Measurements from ENCODE around the gene RNF138.
"Not testable (repeated sequence)": the region's sequence is repeated elsewhere in the genome, so short reads cannot be mapped to it uniquely, and the experiment has no call there.

Gene RNF138

GRCh38 chr18:32173654-32174053 is 82.0 kb downstream of the RNF138 start:
- FAIRE-seq, result no peak
- DNase-seq (ENCODE audit: low spot score), result no peak

- DNase-seq (ENCODE audit: low spot score) (no peak), FAIRE-seq (no peak)
Measured at GRCh38 chr18:32174719-32175118, 83.0 kb downstream of the RNF138 start.

DNA sequence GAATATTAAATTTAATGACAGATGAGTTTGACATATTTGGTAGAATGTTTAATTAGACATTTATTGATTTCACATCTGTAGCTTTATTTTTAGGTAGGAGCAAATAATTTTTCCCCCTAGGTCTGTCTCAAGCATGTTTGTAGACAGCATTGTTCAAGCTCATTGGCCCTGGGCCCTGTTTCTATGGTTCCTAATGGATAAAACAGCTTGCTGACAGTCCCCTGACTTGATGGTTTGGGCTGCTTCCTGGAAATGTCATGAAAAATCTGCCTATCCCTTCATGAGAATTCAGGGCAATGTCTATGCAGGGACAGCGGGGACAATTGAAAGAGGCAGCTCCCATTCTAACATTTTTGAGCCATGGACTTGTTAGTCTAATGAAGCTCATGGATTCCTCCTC is 83.6 kb downstream of the RNF138 start:
- no peak for FAIRE-seq
- DNase-seq (ENCODE audit: low spot score), result no peak

DNA sequence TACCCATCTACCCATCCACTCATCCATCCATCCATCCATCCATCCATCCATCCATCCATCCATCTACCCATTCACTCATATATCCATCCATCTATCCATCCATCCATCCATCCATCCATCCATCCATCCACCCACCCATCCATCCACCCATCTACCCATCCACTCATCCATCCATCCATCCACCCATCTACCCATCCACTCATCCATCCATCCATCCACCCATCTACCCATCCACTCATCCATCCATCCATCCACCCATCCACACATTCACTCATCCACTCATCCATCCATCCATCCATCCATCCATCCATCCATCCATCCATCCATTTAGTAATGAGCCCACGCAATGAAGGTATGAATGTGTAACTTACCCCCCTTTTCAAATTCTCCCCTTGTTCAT is 85.1 kb downstream of the RNF138 start:
- not testable (repeated sequence) for DNase-seq (ENCODE audit: low spot score); FAIRE-seq

GRCh38 chr18:32177530-32177929 is 85.9 kb downstream of the RNF138 start:
- FAIRE-seq (no peak), DNase-seq (ENCODE audit: low spot score) (no peak)

Measured in RCC 7860 (cell line).